Body of pancreas (tissue), 4 donors: ENCODE measurements around the gene NUP88.

Experiments used
- CTCF ChIP-seq, 7 experiments: fragments of 450-650 bp in 4 of 7; fragments of 200-600 bp in 3 of 7; sonication (generic) in 3 of 7; IDR thresholded peaks; one replicate each; pipeline ENCODE4 v1.5.1; 2016 to 2019; ENCODE audit warnings: antibody characterized with exemption in 7 of 7
- POLR2A ChIP-seq, 3 donors: fragments of 450-650 bp; IDR thresholded peaks; one replicate each; pipeline ENCODE4 v1.6.1; 2016; ENCODE audit warnings: antibody characterized with exemption in 3 of 3, mild to moderate bottlenecking in 2 of 3

GRCh38 chr17:5443728-5444127 lies 24.3 kb upstream of the NUP88 start:
- TF ChIP-seq CTCF (IDR thresholded peaks at IDR 0.05) (no peak), POLR2A (IDR thresholded peaks at IDR 0.05) (no peak)
